Heart left ventricle (tissue), 13 donors: ENCODE results near the gene SDE2.

ENCODE experiments used
- CTCF ChIP-seq, 12 donors: fragments of 200-600 bp; sonication (generic) in 4 of 12; IDR thresholded peaks; one replicate each; pipeline versions ENCODE4 v1.5.0 to v1.8.0; 2018 to 2022; ENCODE audit warnings: antibody characterized with exemption in 12 of 12, mild to moderate bottlenecking in 5 of 12
- POLR2A ChIP-seq, 2 donors: fragments of 450-650 bp; IDR thresholded peaks; one replicate each; pipeline ENCODE4 v1.6.1; 2017; ENCODE audit warnings: antibody characterized with exemption in 2 of 2, mild to moderate bottlenecking in 2 of 2, moderate library complexity in 2 of 2
- donor health status: ischemic (EF 13 %, LVEDD 7.1; RV severe dilation, severe dysfunction).
- donor health status: DM: no; HTN: yes; CAD: no.
- donor health status: DM: no; HTN: no; CAD: no.
- donor health status: ischemic (EF 25% LVEDD 6.9; RV normal size, moderate dysfunction).
- donor health status: ischemic (EF 25% LVEDD 5.7; RV mildly dilated, moderate dysfunction).
- donor health status: ischemic (EF 35%, LVEDD 5.7; RV mildly dilated, moderate dysfunction).
- donor health status: nonischemic (EF 11% LVEDD 7.7; RV severe dilation, severe dysfunction).
- donor health status: DM: yes; HTN: yes; CAD: no.
- donor health status: PGD.
- donor health status: ischemic (EF 29% LVEDD 5.4; RV normal size, mild dysfunction).
- donor health status: nonischemic (EF 23%, LVEDD 6.1; RV moderate dilation, normal function).

DNA sequence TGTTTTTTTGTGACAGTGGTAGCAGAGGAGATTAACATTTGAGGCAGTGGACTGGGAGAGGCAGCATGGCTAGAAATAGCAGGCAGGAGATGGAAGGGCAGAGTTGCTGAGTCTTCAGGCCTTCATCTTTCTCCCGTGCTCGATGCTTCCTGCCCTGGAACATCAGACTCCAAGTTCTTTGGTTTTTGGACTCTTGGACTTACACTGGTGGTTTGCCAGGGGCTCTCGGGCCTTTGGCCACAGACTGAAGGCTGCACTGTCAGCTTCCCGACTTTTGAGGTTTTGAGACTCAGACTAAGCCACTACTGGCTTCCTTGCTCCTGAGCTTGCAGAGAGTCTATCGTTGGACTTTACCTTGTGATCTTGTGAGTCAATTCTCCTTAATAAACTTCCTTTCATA lies 33.9 kb downstream of the SDE2 start:
- TF ChIP-seq CTCF (IDR thresholded peaks at IDR 0.05) (no peak), POLR2A (IDR thresholded peaks at IDR 0.05) (no peak)
